ENCODE data around the gene INPP5J. TPM values are rescaled to one million over a fixed set of nuclear protein-coding genes. Genes with fewer than 3 reads are reported as not detected.
"Not testable (repeated sequence)": the region's sequence is repeated elsewhere in the genome, so short reads cannot be mapped to it uniquely, and the experiment has no call there.

Gene INPP5J
- total RNA-seq, 1 donor from 2014 or later, result 0.16 TPM

GRCh38 chr22:31170971-31171370, 48.2 kb downstream of the INPP5J start:
- peaks cover 31% of the 10 kb centered on the region for H3K4me1 Mint-ChIP-seq

GRCh38 chr22:31171734-31172133, 49.0 kb downstream of the INPP5J start:
- DNase-seq; H3K9me3 Mint-ChIP-seq; intact Hi-C loops (cut with micrococcal nuclease); H3K4me3 Mint-ChIP-seq; ATAC-seq (ENCODE audit: low read depth); H3K27ac Mint-ChIP-seq; CTCF ChIA-PET; H3K27me3 Mint-ChIP-seq: not testable (repeated sequence)
- peaks cover 26% of the 10 kb centered on the region for H3K4me1 Mint-ChIP-seq
- POLR2A ChIA-PET, result interaction anchor here (0.6 kb wide), 1 partner anchor 43 kb away, joined by 3 read pairs; no protein-coding TSS in a partner anchor
- H3K36me3 Mint-ChIP-seq (ENCODE audit: low read depth), result peaks cover 30% of the 10 kb centered on the region

More at GRCh38 chr22:31170971-31171370, 48.2 kb downstream of the INPP5J start:
- Mint-ChIP-seq H3K9me3 (no peaks in the 10 kb centered on the region), H3K27me3 (no peaks in the 10 kb centered on the region), H3K4me3 (no peak overlapping the region), H3K36me3 (ENCODE audit: low read depth) (peaks cover 34% of the 10 kb centered on the region), H3K27ac (no peak overlapping the region)
- DNase-seq, result no peak
- no peak for ATAC-seq (ENCODE audit: low read depth)
- ChIA-PET POLR2A (interaction anchor here (0.6 kb wide), 1 partner anchor 42 kb away, joined by 3 read pairs; no protein-coding TSS in a partner anchor), CTCF (no interaction called here)
- intact Hi-C loops (cut with micrococcal nuclease), result no loop called here
- TF ChIP-seq CTCF (IDR thresholded peaks at IDR 0.05), result no peak

GRCh38 chr22:31173386-31174145, 50.8 kb downstream of the INPP5J start:
- Mint-ChIP-seq H3K27ac (no peak overlapping the region), H3K9me3 (no peaks in the 10 kb centered on the region), H3K4me1 (peaks cover 19% of the 10 kb centered on the region), H3K27me3 (no peaks in the 10 kb centered on the region), H3K36me3 (ENCODE audit: low read depth) (peaks cover 35% of the 10 kb centered on the region), H3K4me3 (no peak overlapping the region)
- ChIA-PET POLR2A (no interaction called here), CTCF (no interaction called here)
- intact Hi-C loops (cut with micrococcal nuclease), result no loop called here
- TF ChIP-seq CTCF (IDR thresholded peaks at IDR 0.05), result no peak
- ATAC-seq (ENCODE audit: low read depth), result no peak
- no peak for DNase-seq

GRCh38 chr22:31176923-31177322, 54.2 kb downstream of the INPP5J start:
- H3K9me3 Mint-ChIP-seq, result peaks cover 2% of the 10 kb centered on the region
- ATAC-seq (ENCODE audit: low read depth) (no peak), DNase-seq (no peak)
- H3K27me3 Mint-ChIP-seq, result no peaks in the 10 kb centered on the region
- H3K4me1 Mint-ChIP-seq, result peaks cover 14% of the 10 kb centered on the region
- no peak for TF ChIP-seq CTCF (IDR thresholded peaks at IDR 0.05)
- no peak overlapping the region for H3K4me3 Mint-ChIP-seq
- peaks cover 43% of the 10 kb centered on the region for H3K36me3 Mint-ChIP-seq (ENCODE audit: low read depth)
- ChIA-PET POLR2A (no interaction called here), CTCF (no interaction called here)
- intact Hi-C loops (cut with micrococcal nuclease), result no loop called here
- H3K27ac Mint-ChIP-seq, result no peak overlapping the region

GRCh38 chr22:31177420-31178162, 54.8 kb downstream of the INPP5J start:
- no peak overlapping the region for H3K4me3 Mint-ChIP-seq
- ATAC-seq (ENCODE audit: low read depth) (no peak), DNase-seq (no peak)
- intact Hi-C loops (cut with micrococcal nuclease), result no loop called here
- H3K27me3 Mint-ChIP-seq, result no peaks in the 10 kb centered on the region
- ChIA-PET CTCF (no interaction called here), POLR2A (interaction anchor here (0.6 kb wide), 1 partner anchor 783 kb away, joined by 5 read pairs; no protein-coding TSS in a partner anchor)
- H3K36me3 Mint-ChIP-seq (ENCODE audit: low read depth), result peaks cover 44% of the 10 kb centered on the region
- no peak for TF ChIP-seq CTCF (IDR thresholded peaks at IDR 0.05)
- peaks cover 2% of the 10 kb centered on the region for H3K9me3 Mint-ChIP-seq
- peaks cover 14% of the 10 kb centered on the region for H3K4me1 Mint-ChIP-seq
- H3K27ac Mint-ChIP-seq, result no peak overlapping the region

Measured in activated B cell treated with CpG ODN at 0.5 μM for 24 hours (primary cell).